Neural cell (in vitro differentiated cells): Measurements from ENCODE around the gene DNMBP. TPM values are rescaled to one million over a fixed set of nuclear protein-coding genes. Genes with fewer than 3 reads are reported as not detected.
"Not testable (repeated sequence)": the region's sequence is repeated elsewhere in the genome, so short reads cannot be mapped to it uniquely, and the experiment has no call there.

Experiments used
- H2AFZ ChIP-seq: fragments of 200-600, 300-800 bp; sonication (generic), shearing (Covaris generic); 2 replicates; pipeline ENCODE4 v1.6.0; 2014; ENCODE audit warnings: low read depth, mild to moderate bottlenecking, antibody characterized with exemption, low read length, moderate library complexity
- H3F3A ChIP-seq: fragments of 200-600 bp; shearing (Covaris generic); 2 replicates; pipeline ENCODE4 v1.6.1; 2016; ENCODE audit warnings: mild to moderate bottlenecking, moderate library complexity, mixed read lengths, antibody characterized with exemption, low read length; ENCODE audit not compliant: insufficient read depth, poor library complexity, severe bottlenecking
- H3K27ac ChIP-seq: fragments of 200-600, 300-800 bp; sonication (generic), shearing (Covaris generic); 2 replicates; pipeline ENCODE4 v1.5.1; 2014; ENCODE audit warnings: mild to moderate bottlenecking, low read length, moderate library complexity
- H3K27me3 ChIP-seq: fragments of 300-800, 200-600 bp; sonication (generic), shearing (Covaris generic); 2 replicates; pipeline ENCODE4 v1.6.0; 2014; ENCODE audit warnings: mild to moderate bottlenecking, low read depth, low read length, moderate library complexity; ENCODE audit not compliant: insufficient read depth
- H3K36me3 ChIP-seq: fragments of 300-800, 200-600 bp; sonication (generic), shearing (Covaris generic); 2 replicates; pipeline ENCODE4 v1.5.1; 2014; ENCODE audit warnings: mild to moderate bottlenecking, antibody characterized with exemption, low read length, moderate library complexity; ENCODE audit not compliant: insufficient read depth
- H3K4me2 ChIP-seq: fragments of 300-800, 200-600 bp; sonication (generic), shearing (Covaris generic); 2 replicates; pipeline ENCODE4 v1.6.0; 2014; ENCODE audit warnings: mild to moderate bottlenecking, low read length
- H3K4me3 ChIP-seq: fragments of 300-800, 200-600 bp; sonication (generic), shearing (Covaris generic); 2 replicates; pipeline ENCODE4 v1.5.1; 2014; ENCODE audit warnings: mild to moderate bottlenecking, low read length, moderate library complexity
- H3K79me2 ChIP-seq: fragments of 200-600 bp; shearing (Covaris generic); replicated peaks from 2 replicates; pipeline ENCODE4 v1.6.0; 2014; ENCODE audit warnings: mild to moderate bottlenecking, low read length, moderate library complexity; ENCODE audit not compliant: insufficient read depth
- H3K9ac ChIP-seq: fragments of 300-800, 200-600 bp; sonication (generic), shearing (Covaris generic); 2 replicates; pipeline ENCODE4 v1.6.1; 2016; ENCODE audit warnings: mild to moderate bottlenecking, low read length, mixed read lengths
- H3K9me2 ChIP-seq: fragments of 200-600 bp; shearing (Covaris generic); 2 replicates; pipeline ENCODE4 v1.6.1; 2016; ENCODE audit warnings: mild to moderate bottlenecking, low read length, mixed read lengths; ENCODE audit not compliant: insufficient read depth
- H3K9me3 ChIP-seq: fragments of 200-600, 300-800 bp; sonication (generic), shearing (Covaris generic); 2 replicates; pipeline ENCODE4 v1.6.1; 2016; ENCODE audit warnings: mild to moderate bottlenecking, mixed run types, low read length, moderate library complexity, mixed read lengths
- H4K20me1 ChIP-seq: fragments of 200-600 bp; shearing (Covaris generic); 2 replicates; pipeline ENCODE4 v1.6.1; 2016; ENCODE audit warnings: mild to moderate bottlenecking, mixed run types; ENCODE audit not compliant: insufficient read depth
- CTCF ChIP-seq: fragments of 450-650 bp; IDR thresholded peaks from 2 replicates; pipeline ENCODE4 v1.5.1; 2014; ENCODE audit warnings: antibody characterized with exemption, mild to moderate bottlenecking, moderate library complexity; ENCODE audit not compliant: poor library complexity, severe bottlenecking
- EP300 ChIP-seq: fragments of 450-650 bp; conservative IDR thresholded peaks from 2 replicates; pipeline ENCODE4 v1.6.1; 2014; ENCODE audit warnings: antibody characterized with exemption, mild to moderate bottlenecking, moderate library complexity; ENCODE audit not compliant: poor library complexity, severe bottlenecking
- EZH2 ChIP-seq: fragments of 200-600, 300-800 bp; shearing (Covaris generic), sonication (generic); IDR thresholded peaks from 2 replicates; pipeline ENCODE4 v1.6.1; 2014; ENCODE audit warnings: antibody characterized with exemption, low read length, borderline replicate concordance, mild to moderate bottlenecking; ENCODE audit not compliant: insufficient read depth, poor library complexity, severe bottlenecking
- MXI1 ChIP-seq: fragments of 450-650 bp; conservative IDR thresholded peaks from 2 replicates; pipeline ENCODE4 v1.6.1; 2014; ENCODE audit warnings: antibody characterized with exemption, mild to moderate bottlenecking; ENCODE audit not compliant: poor library complexity, severe bottlenecking
- POLR2AphosphoS5 ChIP-seq: IDR thresholded peaks from 2 replicates; pipeline ENCODE4 v1.6.1; 2012
- RAD21 ChIP-seq: fragments of 450-650 bp; conservative IDR thresholded peaks from 2 replicates; pipeline ENCODE4 v1.6.1; 2014; ENCODE audit warnings: antibody characterized with exemption, mild to moderate bottlenecking, moderate library complexity
- REST ChIP-seq: IDR thresholded peaks from 2 replicates; pipeline ENCODE4 v1.6.1; 2012; ENCODE audit warnings: borderline replicate concordance
- SMC3 ChIP-seq: fragments of 450-650 bp; conservative IDR thresholded peaks from 2 replicates; pipeline ENCODE4 v1.6.1; 2014; ENCODE audit warnings: antibody characterized with exemption, mild to moderate bottlenecking, moderate library complexity; ENCODE audit not compliant: poor library complexity
- TAF1 ChIP-seq: IDR thresholded peaks from 2 replicates; pipeline ENCODE4 v1.6.1; 2012; ENCODE audit warnings: low read depth
- polyA plus RNA-seq: library from polyadenylated mRNA; depleted of rRNA; stranded (reverse); fragments of >200 nt; gene quantifications from 2 replicates; pipeline ENCODE4 v1.2.3, GENCODE V29; 2014

DNMBP gene
- polyA plus RNA-seq, 1 donor from 2014 or later, result 2.3 TPM

- Histone ChIP-seq H4K20me1 (no peaks in the 10 kb centered on the region), H3K4me3 (no peak overlapping the region), H3K9me2 (no peaks in the 10 kb centered on the region), H3K36me3 (no peaks in the 10 kb centered on the region), H3K4me2 (no peak overlapping the region), H3K27me3 (no peaks in the 10 kb centered on the region), H3K9ac (no peak overlapping the region), H3K9me3 (no peaks in the 10 kb centered on the region), H3K79me2 (no peaks in the 10 kb centered on the region), H3F3A (no peaks in the 10 kb centered on the region), H3K27ac (no peak overlapping the region), H2AFZ (no peak overlapping the region)
- TF ChIP-seq EZH2, result no peak
- no peak for TF ChIP-seq POLR2AphosphoS5
These were observed 44.0 kb downstream of the DNMBP start for GRCh38 chr10:99965700-99966099.

- no peaks in the 10 kb centered on the region for H3F3A ChIP-seq
- no peak overlapping the region for H3K4me3 ChIP-seq
- no peaks in the 10 kb centered on the region for H4K20me1 ChIP-seq
- no peaks in the 10 kb centered on the region for H3K9me2 ChIP-seq
- H3K79me2 ChIP-seq, result no peaks in the 10 kb centered on the region
- H3K36me3 ChIP-seq, result no peaks in the 10 kb centered on the region
- no peaks in the 10 kb centered on the region for H3K9me3 ChIP-seq
- no peak overlapping the region for H2AFZ ChIP-seq
- TF ChIP-seq MXI1, result no peak
- TF ChIP-seq REST, result no peak
- TF ChIP-seq EP300, result no peak
- TF ChIP-seq EZH2, result no peak
- TF ChIP-seq CTCF, result no peak
- TF ChIP-seq RAD21, result no peak
- TF ChIP-seq POLR2AphosphoS5, result no peak
- no peak for TF ChIP-seq TAF1
- TF ChIP-seq SMC3, result no peak
- H3K27ac ChIP-seq, result no peak overlapping the region
- no peaks in the 10 kb centered on the region for H3K27me3 ChIP-seq
- H3K9ac ChIP-seq, result no peak overlapping the region
- H3K4me2 ChIP-seq, result no peak overlapping the region
These were observed 45.0 kb downstream of the DNMBP start for GRCh38 chr10:99964791-99965190.

GRCh38 chr10:99963467-99964165, 46.1 kb downstream of the DNMBP start:
- not testable (repeated sequence) for H3K4me2 ChIP-seq, H3K9ac ChIP-seq, H2AFZ ChIP-seq, H3K4me3 ChIP-seq, H3F3A ChIP-seq, H3K27me3 ChIP-seq, H3K79me2 ChIP-seq, H3K9me3 ChIP-seq, H4K20me1 ChIP-seq, H3K36me3 ChIP-seq, H3K27ac ChIP-seq, H3K9me2 ChIP-seq
